Neuronal stem cell (in vitro differentiated cells): ENCODE data around the gene ZNF134.

Experiments used
- DNase-seq: peaks from one replicate; pipeline ENCODE4 v3.0.0-alpha.2; 2013; ENCODE audit warnings: low spot score
- H2AFZ ChIP-seq: one replicate; pipeline ENCODE4 v1.6.1; 2013; ENCODE audit warnings: mild to moderate bottlenecking, low read length, inconsistent platforms
- H2AK5ac ChIP-seq: 2 replicates; pipeline ENCODE4 v1.6.1; 2013; ENCODE audit warnings: low read depth, mild to moderate bottlenecking, inconsistent platforms, low read length, moderate library complexity, mixed read lengths
- H2BK120ac ChIP-seq: 2 replicates; pipeline ENCODE4 v1.6.1; 2013; ENCODE audit warnings: low read depth, mild to moderate bottlenecking, inconsistent platforms, low read length, moderate library complexity, mixed read lengths
- H2BK12ac ChIP-seq: one replicate; pipeline ENCODE4 v1.6.1; 2013; ENCODE audit warnings: low read length, inconsistent platforms
- H2BK15ac ChIP-seq: 2 replicates; pipeline ENCODE4 v1.6.1; 2013; ENCODE audit warnings: mild to moderate bottlenecking, low read length, inconsistent platforms, mixed read lengths
- H2BK5ac ChIP-seq: one replicate; pipeline ENCODE4 v1.6.1; 2013; ENCODE audit warnings: inconsistent platforms, mild to moderate bottlenecking, low read length, moderate library complexity
- H3K14ac ChIP-seq: one replicate; pipeline ENCODE4 v1.6.1; 2013; ENCODE audit warnings: low read length, inconsistent platforms
- H3K18ac ChIP-seq: 2 replicates; pipeline ENCODE4 v1.6.1; 2013; ENCODE audit warnings: low read length, inconsistent platforms
- H3K23ac ChIP-seq: 2 replicates; pipeline ENCODE4 v1.6.1; 2013; ENCODE audit warnings: low read depth, mild to moderate bottlenecking, mixed read lengths, low read length, inconsistent platforms; ENCODE audit not compliant: poor library complexity
- H3K27ac ChIP-seq: replicated peaks from 3 replicates; pipeline ENCODE4 v1.5.1; 2013; ENCODE audit warnings: low read length, inconsistent platforms
- H3K27me3 ChIP-seq, 3 experiments: 2 replicates each; pipeline ENCODE4 v1.6.1; 2013; ENCODE audit warnings: low read length in 3 of 3, mild to moderate bottlenecking in 2 of 3, inconsistent platforms in 1 of 3, low read depth in 1 of 3, mixed read lengths in 1 of 3, moderate library complexity in 1 of 3; ENCODE audit not compliant: control insufficient read depth in 3 of 3, insufficient read depth in 3 of 3
- H3K36me3 ChIP-seq, 2 donors: replicated peaks in 1 of 2; 2 replicates each; pipeline ENCODE4 v1.6.1; 2013; ENCODE audit warnings: low read length in 2 of 2; ENCODE audit not compliant: control insufficient read depth in 2 of 2, insufficient read depth in 2 of 2
- H3K4ac ChIP-seq: 2 replicates; pipeline ENCODE4 v1.6.1; 2013; ENCODE audit warnings: inconsistent platforms, mild to moderate bottlenecking, low read length, moderate library complexity
- H3K4me1 ChIP-seq, 2 donors: 1 replicate in 1 of 2; 2 replicates in 1 of 2; pipeline ENCODE4 v1.6.1; 2013; ENCODE audit warnings: low read length in 2 of 2, low read depth in 1 of 2; ENCODE audit not compliant: control insufficient read depth in 2 of 2, insufficient read depth in 1 of 2
- H3K4me2 ChIP-seq: one replicate; pipeline ENCODE4 v1.6.1; 2013; ENCODE audit warnings: mild to moderate bottlenecking, low read length, inconsistent platforms; ENCODE audit not compliant: insufficient read depth, poor library complexity, severe bottlenecking
- H3K4me3 ChIP-seq, 2 donors: 2 replicates each; pipeline ENCODE4 v1.5.1; 2013; ENCODE audit warnings: low read length in 2 of 2, mild to moderate bottlenecking in 2 of 2, inconsistent platforms in 1 of 2, moderate library complexity in 1 of 2
- H3K79me1 ChIP-seq: one replicate; pipeline ENCODE4 v1.6.1; 2013; ENCODE audit warnings: low read depth, mild to moderate bottlenecking, inconsistent platforms, low read length, moderate library complexity
- H3K9ac ChIP-seq: one replicate; pipeline ENCODE4 v1.6.1; 2013; ENCODE audit warnings: mild to moderate bottlenecking, low read depth, low read length, inconsistent platforms; ENCODE audit not compliant: poor library complexity
- H3K9me3 ChIP-seq, 2 donors: replicated peaks in 1 of 2; 2 replicates each; pipeline versions ENCODE3 to v1.6.1; 2013; ENCODE audit warnings: low read length in 2 of 2, mild to moderate bottlenecking in 2 of 2, inconsistent platforms in 1 of 2, low read depth in 1 of 2, mixed read lengths in 1 of 2, moderate library complexity in 1 of 2; ENCODE audit not compliant: control insufficient read depth in 2 of 2, insufficient read depth in 1 of 2
- H4K8ac ChIP-seq: one replicate; pipeline ENCODE4 v1.6.1; 2013; ENCODE audit warnings: low read depth, mild to moderate bottlenecking, inconsistent platforms, low read length, moderate library complexity
- H4K91ac ChIP-seq: one replicate; pipeline ENCODE4 v1.6.1; 2013; ENCODE audit warnings: low read length, low read depth, mild to moderate bottlenecking, inconsistent platforms; ENCODE audit not compliant: poor library complexity
- WGBS, 2 donors: extraction: QIAGEN DNeasy Blood & Tissue Kit; methylation state at CpG; one replicate each; pipeline ENCODE4 v1.1.7; 2013; ENCODE audit warnings: missing lambda C conversion rate in 2 of 2, mixed read lengths in 1 of 2; ENCODE audit not compliant: insufficient read length in 2 of 2, insufficient replicate concordance in 1 of 2; ENCODE audit errors: extremely low coverage in 2 of 2; 5-methylcytosine and 5-hydroxymethylcytosine counted together

Gene ZNF134

DNA sequence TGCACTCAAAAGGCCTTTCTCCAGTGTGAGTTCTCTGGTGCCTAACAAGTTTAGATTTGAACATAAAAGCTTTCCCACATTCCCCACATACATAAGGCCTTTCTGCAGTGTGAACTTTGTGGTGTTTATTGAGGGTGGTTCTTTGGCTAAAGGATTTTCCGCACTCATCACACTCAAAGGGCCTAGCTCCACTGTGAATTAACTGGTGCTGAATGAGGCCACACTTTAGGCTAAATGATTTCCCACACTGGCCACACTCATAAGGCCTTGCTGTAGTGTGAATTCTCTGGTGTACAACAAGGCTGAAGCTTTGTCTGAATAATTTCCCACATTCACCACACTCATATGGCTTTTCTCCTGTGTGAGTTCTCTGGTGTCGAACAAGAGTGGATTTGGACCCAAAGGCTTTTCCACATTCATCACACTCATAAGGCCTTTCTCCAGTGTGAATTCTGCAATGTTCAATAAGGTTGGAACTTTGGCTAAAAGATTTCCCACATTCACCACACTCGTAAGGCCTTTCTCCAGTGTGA, 41.6 kb upstream of the ZNF134 start:
- Histone ChIP-seq H3K14ac (no peak overlapping the region), H3K18ac (no peak overlapping the region), H2BK120ac (no peak overlapping the region), H3K23ac (no peak overlapping the region), H3K9ac (no peak overlapping the region), H3K4me1 (no peaks in the 10 kb centered on the region), H3K9me3 (peaks cover 82 to 88% of the 10 kb centered on the region in 2 donors), H3K4me2 (no peak overlapping the region), H2BK5ac (no peak overlapping the region), H2BK15ac (no peak overlapping the region), H3K36me3 (peaks cover 53 to 75% of the 10 kb centered on the region in 2 donors), H3K4me3 (no peak overlapping the region), H3K4ac (no peak overlapping the region), H2AK5ac (no peak overlapping the region), H4K8ac (no peak overlapping the region), H2AFZ (no peak overlapping the region), H2BK12ac (no peak overlapping the region), H4K91ac (no peak overlapping the region), H3K79me1 (no peaks in the 10 kb centered on the region), H3K27me3 (no peaks in the 10 kb centered on the region), H3K27ac (no peak overlapping the region)
- whole genome bisulfite sequencing, 2 donors: no CpG with 5 or more reads among the region's 3 CpGs
- no peak for DNase-seq

DNA sequence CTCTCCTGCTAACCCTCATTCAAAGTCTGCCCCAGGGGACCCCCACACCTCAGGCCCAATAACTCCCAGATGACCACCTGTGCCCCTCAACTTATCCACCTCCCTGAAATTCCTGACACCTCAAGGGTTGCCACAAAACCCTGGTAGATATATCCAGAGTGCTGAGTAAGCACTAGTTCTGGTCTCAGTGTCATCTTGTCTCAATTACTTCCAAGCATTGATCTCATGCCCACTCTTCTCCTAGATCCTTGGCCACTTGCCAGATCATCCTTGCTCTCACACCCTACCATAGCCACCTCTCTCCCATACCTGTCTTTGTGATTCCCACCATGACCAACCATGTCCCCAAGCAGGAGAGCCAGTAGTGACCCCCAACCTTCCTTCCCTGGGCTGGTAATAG, 37.4 kb upstream of the ZNF134 start:
- H2BK12ac ChIP-seq: no peak overlapping the region
- H3K4me2 ChIP-seq: no peak overlapping the region
- DNase-seq: no peak
- H3K4me3 ChIP-seq: peak overlapping the region in 1 of 2 donors; percentile 14
- no peak overlapping the region for H4K8ac ChIP-seq
- no peak overlapping the region for H3K18ac ChIP-seq
- H3K14ac ChIP-seq: no peak overlapping the region
- H4K91ac ChIP-seq: no peak overlapping the region
- H2BK15ac ChIP-seq: no peak overlapping the region
- peaks cover 48 to 62% of the 10 kb centered on the region in 2 donors for H3K36me3 ChIP-seq
- no peak overlapping the region for H3K27ac ChIP-seq
- no peak overlapping the region for H2AK5ac ChIP-seq
- no peaks in the 10 kb centered on the region for H3K27me3 ChIP-seq
- H3K4me1 ChIP-seq: peaks cover 2 to 5% of the 10 kb centered on the region in 2 donors
- H3K9ac ChIP-seq: no peak overlapping the region
- no peak overlapping the region for H2BK120ac ChIP-seq
- H3K9me3 ChIP-seq: peaks cover 53 to 66% of the 10 kb centered on the region in 2 donors
- H2BK5ac ChIP-seq: no peak overlapping the region
- no peak overlapping the region for H3K4ac ChIP-seq
- H3K23ac ChIP-seq: no peak overlapping the region
- H3K79me1 ChIP-seq: peaks cover 6% of the 10 kb centered on the region
- H2AFZ ChIP-seq: no peak overlapping the region

DNA sequence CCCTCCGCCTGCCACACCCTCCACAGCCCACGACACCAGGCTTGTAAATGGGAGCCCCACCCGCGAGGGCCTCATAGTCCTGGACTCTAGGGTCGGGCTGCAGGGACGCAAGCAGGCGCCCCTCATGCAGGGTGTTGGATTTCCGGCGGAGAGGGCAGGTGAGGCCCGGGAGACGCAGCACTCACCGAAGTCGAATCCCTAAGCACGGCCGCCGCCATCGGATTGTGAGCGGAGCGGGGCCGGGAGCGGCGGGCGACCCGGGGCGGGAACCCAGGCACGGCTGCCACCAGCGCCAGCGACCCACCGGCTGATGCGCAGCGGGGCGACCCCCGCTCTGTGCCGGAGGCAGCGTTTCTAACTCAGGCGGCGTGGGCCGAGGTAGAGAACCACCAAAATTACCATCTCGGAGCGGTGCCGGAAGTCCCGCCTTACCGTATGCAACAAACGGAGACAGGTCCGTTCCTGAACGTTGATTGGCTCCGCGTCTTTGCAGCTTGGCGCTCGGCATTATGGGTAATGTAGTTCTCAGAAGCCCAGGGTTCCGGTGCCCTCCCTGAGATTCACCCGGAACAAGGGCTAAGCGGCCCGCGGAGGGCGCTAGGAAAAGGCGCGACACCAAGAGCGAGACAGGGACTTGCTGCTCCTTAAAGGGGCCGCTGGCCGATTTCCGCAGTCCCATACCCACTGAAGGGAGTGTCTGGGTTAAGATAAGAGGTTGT, 35.4 kb upstream of the ZNF134 start, which contains the start of gene ZNF416:
TSS of gene ZNF416 (minus strand) at position 425 of the 719 bp plus-strand sequence. CDS start at position 218, 207 bp downstream.
- DNase-seq: peak; percentile 98
- peaks cover 4 to 7% of the 10 kb centered on the region in 2 donors for H3K4me1 ChIP-seq
- no peak within 1 kb of the TSS for H3K14ac ChIP-seq
- peak within 1 kb of the TSS; percentile 64 for H3K18ac ChIP-seq
- no peak within 1 kb of the TSS for H3K23ac ChIP-seq
- no peak within 1 kb of the TSS for H3K4ac ChIP-seq
- peaks cover 6% of the 10 kb centered on the region for H3K79me1 ChIP-seq
- H2AFZ ChIP-seq: peak within 1 kb of the TSS; percentile 88
- no peak within 1 kb of the TSS for H3K27ac ChIP-seq
- no peak within 1 kb of the TSS for H4K91ac ChIP-seq
- H3K4me2 ChIP-seq: peak within 1 kb of the TSS; percentile 63
- H4K8ac ChIP-seq: no peak within 1 kb of the TSS
- H3K36me3 ChIP-seq: peaks cover 29 to 42% of the 10 kb centered on the region in 2 donors
- peak within 1 kb of the TSS; percentile 43 for H2AK5ac ChIP-seq
- H2BK15ac ChIP-seq: no peak within 1 kb of the TSS
- H3K27me3 ChIP-seq: peaks cover 0 to 2% (median 0%) of the 10 kb centered on the region in 3 experiments
- H3K9ac ChIP-seq: peak within 1 kb of the TSS; percentile 91
- WGBS, 2 donors: no CpG with 5 or more reads among the region's 62 CpGs
- H3K4me3 ChIP-seq: peak within 1 kb of the TSS; percentile 77 to 84
- no peak within 1 kb of the TSS for H2BK12ac ChIP-seq
- H2BK5ac ChIP-seq: no peak within 1 kb of the TSS
- H2BK120ac ChIP-seq: no peak within 1 kb of the TSS
- H3K9me3 ChIP-seq: peaks cover 44 to 64% of the 10 kb centered on the region in 2 donors

DNA sequence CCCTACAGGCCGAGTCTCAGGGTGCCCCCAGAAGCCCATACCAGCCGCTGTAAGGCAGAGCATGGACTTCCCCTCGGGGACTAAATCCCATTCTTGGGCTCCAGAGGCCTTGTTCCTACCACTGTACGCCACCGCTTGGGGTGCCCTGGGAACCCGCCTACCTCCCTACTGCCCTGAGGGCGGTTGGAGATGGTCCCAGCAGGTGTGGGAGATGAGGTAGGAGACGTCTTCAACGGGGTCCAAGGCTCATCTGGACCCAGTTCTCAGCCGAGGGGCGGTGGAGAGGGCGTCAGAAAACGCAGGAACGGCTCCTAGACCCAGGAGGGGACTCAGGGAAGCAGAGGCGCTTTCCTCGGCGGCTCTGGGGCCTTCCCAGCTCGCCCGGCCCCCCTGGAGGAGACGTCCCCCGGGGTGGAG, 30.9 kb upstream of the ZNF134 start:
- peak overlapping the region; percentile 77 for H4K8ac ChIP-seq
- peaks cover 0 to 2% (median 0%) of the 10 kb centered on the region in 3 experiments for H3K27me3 ChIP-seq
- H2BK15ac ChIP-seq: peak overlapping the region; percentile 2
- peak overlapping the region; percentile 72 to 83 for H3K4me3 ChIP-seq
- peak overlapping the region; percentile 65 for H3K4me2 ChIP-seq
- H4K91ac ChIP-seq: no peak overlapping the region
- no peak overlapping the region for H3K27ac ChIP-seq
- H3K18ac ChIP-seq: peak overlapping the region; percentile 89
- peak overlapping the region; percentile 98 for H2AK5ac ChIP-seq
- peaks cover 14% of the 10 kb centered on the region for H3K79me1 ChIP-seq
- peak overlapping the region; percentile 26 for H2BK5ac ChIP-seq
- DNase-seq: no peak
- peaks cover 19 to 34% of the 10 kb centered on the region in 2 donors for H3K36me3 ChIP-seq
- H3K14ac ChIP-seq: peak overlapping the region; percentile 11
- no peak overlapping the region for H3K23ac ChIP-seq
- no peak overlapping the region for H2BK12ac ChIP-seq
- peaks cover 5 to 11% of the 10 kb centered on the region in 2 donors for H3K4me1 ChIP-seq
- peak overlapping the region; percentile 97 for H2AFZ ChIP-seq
- WGBS, 2 donors: no CpG with 5 or more reads among the region's 21 CpGs
- H3K9me3 ChIP-seq: peaks cover 35 to 56% of the 10 kb centered on the region in 2 donors
- no peak overlapping the region for H3K4ac ChIP-seq
- H3K9ac ChIP-seq: no peak overlapping the region
- no peak overlapping the region for H2BK120ac ChIP-seq
